Stomach (tissue), 9 donors: ENCODE data around the gene F11R. TPM values are rescaled to one million over a fixed set of nuclear protein-coding genes. Genes with fewer than 3 reads are reported as not detected.

Experiments
- DNase-seq, 2 donors: peaks; one replicate each; pipeline versions ENCODE4 v3.0.0 to v3.0.0-alpha.2; 2013 to 2019
- H3K27ac ChIP-seq, 5 donors: fragments of 200-600 bp in 4 of 5; sonication (generic) in 4 of 5; one replicate each; pipeline ENCODE4 v1.5.1; 2013 to 2019; ENCODE audit warnings: mild to moderate bottlenecking in 1 of 5, moderate library complexity in 1 of 5
- H3K27me3 ChIP-seq, 3 donors: fragments of 200-600 bp; sonication (generic); one replicate each; pipeline ENCODE4 v1.5.1; 2017 to 2019; ENCODE audit warnings: mixed run types in 1 of 3
- H3K36me3 ChIP-seq, 4 donors: fragments of 200-600 bp; sonication (generic); 1 replicate in 3 of 4; 2 replicates in 1 of 4; pipeline ENCODE4 v1.5.1; 2016 to 2019
- H3K4me1 ChIP-seq, 4 donors: fragments of 200-600 bp; sonication (generic); one replicate each; pipeline ENCODE4 v1.5.1; 2016 to 2019
- H3K4me3 ChIP-seq, 4 donors: fragments of 200-600 bp; sonication (generic) in 3 of 4; one replicate each; pipeline ENCODE4 v1.5.1; 2016 to 2019; ENCODE audit warnings: mild to moderate bottlenecking in 1 of 4
- H3K9me3 ChIP-seq, 4 donors: fragments of 200-600 bp; sonication (generic); one replicate each; pipeline ENCODE4 v1.5.1; 2016 to 2019
- EP300 ChIP-seq: sonication (generic); formaldehyde crosslinking; IDR thresholded peaks from one replicate; pipeline ENCODE4 v1.6.1; 2017; ENCODE audit warnings: antibody characterized with exemption
- POLR2A ChIP-seq, 4 donors: fragments of 450-650 bp; IDR thresholded peaks; one replicate each; pipeline ENCODE4 v1.6.1; 2016; ENCODE audit warnings: antibody characterized with exemption in 4 of 4, control low read depth in 2 of 4, mild to moderate bottlenecking in 1 of 4, moderate library complexity in 1 of 4
- POLR2AphosphoS5 ChIP-seq, 3 donors: sonication (generic); formaldehyde crosslinking; IDR thresholded peaks; one replicate each; pipeline ENCODE4 v1.6.1; 2016; ENCODE audit warnings: antibody characterized with exemption in 3 of 3
- WGBS, 5 donors: extraction: QIAGEN DNeasy Blood & Tissue Kit in 3 of 5; methylation state at CpG; one replicate each; pipeline versions ENCODE4 v1.1.5 to v1.1.7; 2013 to 2018; 5-methylcytosine and 5-hydroxymethylcytosine counted together
- intact Hi-C: fragments of 100-400 bp; cut with DNase I; formaldehyde crosslinking; loops from one replicate; pipeline ENCODE4 v1.15.1; 2023; ENCODE audit warnings: low total_unique reads
- polyA plus RNA-seq, 3 donors: library from polyadenylated mRNA; stranded (reverse); fragments of 200-250 nt; gene quantifications; one replicate each; pipeline ENCODE4 v1.2.3, GENCODE V29; 2013
- total RNA-seq, 5 donors: library from RNA; depleted of rRNA; stranded (reverse); fragments of >200 nt; gene quantifications; one replicate each; pipeline versions ENCODE4 v1.1.0 to v1.2.3, GENCODE V29; 2014 to 2016
- TF ChIP-seq, protein P1 (sequence below), 7 experiments: fragments of 450-650 bp in 4 of 7; fragments of 200-600 bp in 3 of 7; sonication (generic) in 3 of 7; IDR thresholded peaks; one replicate each; pipeline ENCODE4 v1.5.1; 2016 to 2019; ENCODE audit warnings: antibody characterized with exemption in 7 of 7, control low read depth in 2 of 7, mild to moderate bottlenecking in 1 of 7
- donor health status: healthy with polysubstance abuse.
- donor health status: Bipolar disorder and iron deficiency.
- donor health status: healthy.

Gene F11R
- total and polyA plus RNA-seq, 8 donors, result 7.6 to 130 (median 25.0) TPM

- Histone ChIP-seq H3K27me3 (no peaks in the 10 kb centered on the region), H3K9me3 (no peaks in the 10 kb centered on the region), H3K4me1 (peaks cover 0 to 31% (median 12%) of the 10 kb centered on the region in 4 donors), H3K27ac (no peak overlapping the region), H3K36me3 (no peaks in the 10 kb centered on the region), H3K4me3 (no peak overlapping the region)
- TF ChIP-seq EP300 (no peak), POLR2A (IDR thresholded peaks at IDR 0.05) (no peak)
- TF ChIP-seq, protein P1, sequence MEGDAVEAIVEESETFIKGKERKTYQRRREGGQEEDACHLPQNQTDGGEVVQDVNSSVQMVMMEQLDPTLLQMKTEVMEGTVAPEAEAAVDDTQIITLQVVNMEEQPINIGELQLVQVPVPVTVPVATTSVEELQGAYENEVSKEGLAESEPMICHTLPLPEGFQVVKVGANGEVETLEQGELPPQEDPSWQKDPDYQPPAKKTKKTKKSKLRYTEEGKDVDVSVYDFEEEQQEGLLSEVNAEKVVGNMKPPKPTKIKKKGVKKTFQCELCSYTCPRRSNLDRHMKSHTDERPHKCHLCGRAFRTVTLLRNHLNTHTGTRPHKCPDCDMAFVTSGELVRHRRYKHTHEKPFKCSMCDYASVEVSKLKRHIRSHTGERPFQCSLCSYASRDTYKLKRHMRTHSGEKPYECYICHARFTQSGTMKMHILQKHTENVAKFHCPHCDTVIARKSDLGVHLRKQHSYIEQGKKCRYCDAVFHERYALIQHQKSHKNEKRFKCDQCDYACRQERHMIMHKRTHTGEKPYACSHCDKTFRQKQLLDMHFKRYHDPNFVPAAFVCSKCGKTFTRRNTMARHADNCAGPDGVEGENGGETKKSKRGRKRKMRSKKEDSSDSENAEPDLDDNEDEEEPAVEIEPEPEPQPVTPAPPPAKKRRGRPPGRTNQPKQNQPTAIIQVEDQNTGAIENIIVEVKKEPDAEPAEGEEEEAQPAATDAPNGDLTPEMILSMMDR (IDR thresholded peaks at IDR 0.05), result no peak
- 83 to 91% (median 87%) methylated on average over 8 of the region's 8 CpGs for WGBS, 5 donors
- intact Hi-C loops, result no loop called here
- DNase-seq, result no peak
Measured at GRCh38 chr1:161006563-161006962, 14.4 kb downstream of the F11R start.

- Histone ChIP-seq H3K36me3 (peaks cover 24 to 42% (median 34%) of the 10 kb centered on the region in 4 donors), H3K9me3 (no peaks in the 10 kb centered on the region), H3K4me3 (no peak overlapping the region), H3K27ac (no peak overlapping the region), H3K4me1 (peaks cover 0 to 29% (median 6%) of the 10 kb centered on the region in 4 donors), H3K27me3 (no peaks in the 10 kb centered on the region)
- DNase-seq, result no peak
- intact Hi-C loops, result no loop called here
- WGBS, 5 donors, result 47 to 67% (median 63%) methylated on average over 5 of the region's 5 CpGs
- TF ChIP-seq POLR2AphosphoS5 (IDR thresholded peaks at IDR 0.05) (no peak), EP300 (no peak), POLR2A (IDR thresholded peaks at IDR 0.05) (no peak)
- TF ChIP-seq, protein P1 (IDR thresholded peaks at IDR 0.05), result no peak
Measured at GRCh38 chr1:161001525-161001924, 19.4 kb downstream of the F11R start.

DNA sequence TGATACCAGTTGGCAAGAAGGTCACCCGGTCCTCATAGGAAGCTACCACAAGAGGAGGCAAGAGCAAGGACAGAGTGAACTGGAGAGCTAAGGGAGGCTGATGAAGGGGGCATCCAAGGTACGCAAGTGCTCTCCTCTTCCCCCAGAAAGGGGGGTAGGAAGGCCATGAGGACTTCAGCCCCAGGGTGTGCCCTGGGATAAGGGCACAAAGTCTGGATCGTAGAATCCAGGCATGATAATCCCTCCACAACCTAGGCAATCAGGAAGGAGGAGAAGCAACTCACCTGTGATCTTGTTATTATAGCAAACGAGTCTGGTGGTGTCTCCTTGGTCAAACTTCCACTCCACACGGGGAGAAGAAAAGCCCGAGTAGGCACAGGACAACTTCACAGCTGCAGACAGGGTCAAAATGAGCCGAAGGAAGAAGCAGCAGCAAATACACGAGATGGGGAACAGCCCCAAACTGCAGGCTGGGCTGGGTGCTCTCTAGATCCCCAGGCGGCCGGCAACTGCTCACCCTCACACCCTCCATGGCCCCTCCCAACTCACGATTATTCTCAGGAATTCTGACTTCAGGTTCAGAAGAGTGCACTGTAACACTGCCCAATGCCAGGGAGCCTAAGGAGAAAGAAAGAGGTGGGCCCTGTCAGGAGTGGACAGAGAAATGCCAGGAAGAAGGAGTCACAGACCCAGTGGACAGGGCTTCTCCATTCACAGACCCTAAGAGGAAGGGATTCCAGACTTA lies 20.0 kb downstream of the F11R start:
- peaks cover 0 to 27% (median 4%) of the 10 kb centered on the region in 4 donors for H3K4me1 ChIP-seq
- DNase-seq, result no peak
- H3K9me3 ChIP-seq, result no peaks in the 10 kb centered on the region
- H3K27me3 ChIP-seq, result no peaks in the 10 kb centered on the region
- H3K36me3 ChIP-seq, result peaks cover 24 to 45% (median 34%) of the 10 kb centered on the region in 4 donors
- no peak overlapping the region for H3K27ac ChIP-seq
- intact Hi-C loops, result no loop called here
- TF ChIP-seq, protein P1 (IDR thresholded peaks at IDR 0.05), result no peak
- TF ChIP-seq EP300, result no peak
- TF ChIP-seq POLR2A (IDR thresholded peaks at IDR 0.05), result no peak
- TF ChIP-seq POLR2AphosphoS5 (IDR thresholded peaks at IDR 0.05), result no peak
- WGBS, 5 donors, result 74 to 88% (median 81%) methylated on average over 11 of the region's 11 CpGs
- H3K4me3 ChIP-seq, result no peak overlapping the region

GRCh38 chr1:160999376-160999775 lies 21.6 kb downstream of the F11R start:
- Histone ChIP-seq H3K9me3 (no peaks in the 10 kb centered on the region), H3K4me1 (peaks cover 0 to 22% (median 4%) of the 10 kb centered on the region in 4 donors), H3K36me3 (peaks cover 24 to 45% (median 34%) of the 10 kb centered on the region in 4 donors), H3K4me3 (no peak overlapping the region), H3K27me3 (no peaks in the 10 kb centered on the region), H3K27ac (no peak overlapping the region)
- DNase-seq, result no peak
- intact Hi-C loops, result loop anchor here (10.0 kb wide), 1 partner anchor 95 kb away; the partner anchor contains the start of gene KLHDC9
- 92 to 95% (median 94%) methylated on average over 5 of the region's 5 CpGs for WGBS, 5 donors
- TF ChIP-seq POLR2AphosphoS5 (IDR thresholded peaks at IDR 0.05), result no peak
- no peak for TF ChIP-seq POLR2A (IDR thresholded peaks at IDR 0.05)
- TF ChIP-seq EP300, result no peak
- TF ChIP-seq, protein P1 (IDR thresholded peaks at IDR 0.05), result no peak
